ENCODE measurements around the gene TMEM17.

The TMEM17 gene

GRCh38 chr2:62475172-62476011 lies 30.6 kb downstream of the TMEM17 start:
- TF ChIP-seq TAF1 (IDR thresholded peaks at IDR 0.05; ENCODE audit: low read depth, low read length) (no peak), SPI1 (IDR thresholded peaks at IDR 0.05; ENCODE audit: low read depth, low read length) (no peak), POU2F2 (IDR thresholded peaks at IDR 0.05; ENCODE audit: low read depth, low read length) (no peak), POLR2A (IDR thresholded peaks at IDR 0.05; ENCODE audit: low read depth, low read length) (no peak), PAX5 (IDR thresholded peaks at IDR 0.05; ENCODE audit: insufficient read depth, low read length, severe bottlenecking) (no peak), POLR2AphosphoS5 (IDR thresholded peaks at IDR 0.05; ENCODE audit: low read depth, low read length) (no peak)
- FAIRE-seq, result no peak

DNA sequence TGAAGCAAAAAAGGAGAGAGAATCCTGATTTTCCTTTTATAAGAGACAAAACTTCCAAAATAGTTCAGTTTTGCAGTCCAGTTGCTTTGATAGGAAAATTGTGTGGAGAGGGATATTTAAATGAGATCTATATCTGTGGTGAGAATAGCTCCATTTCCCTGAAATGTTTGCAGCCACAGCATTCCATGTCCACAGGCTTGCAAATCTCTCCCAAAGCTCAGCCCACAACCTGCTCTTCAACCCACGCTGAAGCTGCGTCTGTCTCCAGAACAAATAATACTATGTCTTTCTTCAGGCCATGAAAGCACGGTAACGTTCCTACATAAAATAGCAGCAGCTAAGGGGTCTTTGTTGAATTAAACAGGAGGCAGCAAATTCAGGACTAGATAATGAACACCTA lies 31.8 kb downstream of the TMEM17 start:
- DNase-seq (ENCODE audit: insufficient read length, low spot score) (no peak), FAIRE-seq (no peak)
- TF ChIP-seq POLR2A (IDR thresholded peaks at IDR 0.05; ENCODE audit: low read depth, low read length), result no peak
- no peak for TF ChIP-seq POLR2AphosphoS5 (IDR thresholded peaks at IDR 0.05; ENCODE audit: low read depth, low read length)
- TF ChIP-seq TAF1 (IDR thresholded peaks at IDR 0.05; ENCODE audit: low read depth, low read length), result no peak
- TF ChIP-seq POU2F2 (IDR thresholded peaks at IDR 0.05; ENCODE audit: low read depth, low read length), result no peak
- no peak for TF ChIP-seq SPI1 (IDR thresholded peaks at IDR 0.05; ENCODE audit: low read depth, low read length)
- no peak for TF ChIP-seq PAX5 (IDR thresholded peaks at IDR 0.05; ENCODE audit: insufficient read depth, low read length, severe bottlenecking)

More at GRCh38 chr2:62475172-62476011, 30.6 kb downstream of the TMEM17 start:
- no peak for DNase-seq (ENCODE audit: insufficient read length, low spot score)

DNA sequence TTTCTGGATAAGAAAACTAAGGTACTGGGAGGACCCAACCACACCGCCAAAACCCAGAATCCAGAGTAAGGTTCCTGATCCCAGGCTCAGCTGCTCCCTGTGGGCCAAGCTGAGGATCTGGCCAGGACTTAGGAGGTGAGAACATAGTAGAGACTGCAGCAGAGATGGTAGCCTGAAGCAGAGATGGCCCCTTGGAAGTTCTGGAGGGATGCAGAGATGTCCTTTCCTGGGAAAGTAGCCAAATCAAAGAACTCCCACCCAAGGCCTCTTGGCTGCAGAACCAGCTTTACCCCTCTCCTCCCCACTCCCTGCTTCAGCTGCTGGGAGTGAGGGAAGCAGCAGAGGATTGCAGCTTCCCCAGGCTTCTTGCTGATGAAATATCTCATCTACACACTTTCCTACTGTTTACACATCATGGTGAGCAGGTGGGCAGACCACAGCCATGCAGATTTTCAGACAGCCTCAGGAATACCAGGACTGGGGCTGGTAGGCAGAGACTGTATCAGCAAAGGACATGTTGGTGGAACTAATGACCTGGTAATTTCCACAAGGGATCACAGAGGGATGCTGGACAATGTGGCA lies 32.7 kb downstream of the TMEM17 start:
- FAIRE-seq, result no peak
- TF ChIP-seq POLR2A (IDR thresholded peaks at IDR 0.05; ENCODE audit: low read depth, low read length) (no peak), POU2F2 (IDR thresholded peaks at IDR 0.05; ENCODE audit: low read depth, low read length) (no peak)
- DNase-seq (ENCODE audit: insufficient read length, low spot score), result no peak

- TF ChIP-seq POU2F2 (IDR thresholded peaks at IDR 0.05; ENCODE audit: low read depth, low read length) (no peak), POLR2AphosphoS5 (IDR thresholded peaks at IDR 0.05; ENCODE audit: low read depth, low read length) (no peak), PAX5 (IDR thresholded peaks at IDR 0.05; ENCODE audit: insufficient read depth, low read length, severe bottlenecking) (no peak), TAF1 (IDR thresholded peaks at IDR 0.05; ENCODE audit: low read depth, low read length) (no peak), POLR2A (IDR thresholded peaks at IDR 0.05; ENCODE audit: low read depth, low read length) (no peak), SPI1 (IDR thresholded peaks at IDR 0.05; ENCODE audit: low read depth, low read length) (no peak)
- DNase-seq (ENCODE audit: insufficient read length, low spot score), result no peak
- FAIRE-seq, result no peak
These were observed 33.7 kb downstream of the TMEM17 start for GRCh38 chr2:62472312-62472711.

DNA sequence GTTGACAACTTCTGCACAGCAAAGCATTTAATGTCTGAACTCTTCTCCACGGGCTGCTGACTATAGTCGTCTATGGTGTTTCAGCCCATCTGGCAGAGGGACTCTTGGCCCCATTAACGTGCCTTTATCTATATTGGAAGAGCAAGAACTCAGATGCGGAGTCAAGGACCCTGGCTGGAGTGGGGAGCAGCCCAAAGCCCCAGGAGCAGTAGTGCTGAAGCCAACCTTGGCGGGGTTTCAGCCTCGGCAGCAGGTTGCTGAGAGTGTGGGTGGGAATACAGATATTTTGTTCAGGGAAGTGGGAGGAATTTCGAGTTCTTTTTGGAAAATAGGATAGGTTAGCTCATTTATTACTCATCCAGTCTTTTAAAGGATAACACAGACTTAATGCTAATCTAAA lies 34.2 kb downstream of the TMEM17 start:
- no peak for DNase-seq (ENCODE audit: insufficient read length, low spot score)
- TF ChIP-seq POLR2A (IDR thresholded peaks at IDR 0.05; ENCODE audit: low read depth, low read length) (no peak), TAF1 (IDR thresholded peaks at IDR 0.05; ENCODE audit: low read depth, low read length) (no peak), SPI1 (IDR thresholded peaks at IDR 0.05; ENCODE audit: low read depth, low read length) (no peak), POU2F2 (IDR thresholded peaks at IDR 0.05; ENCODE audit: low read depth, low read length) (no peak), POLR2AphosphoS5 (IDR thresholded peaks at IDR 0.05; ENCODE audit: low read depth, low read length) (no peak), PAX5 (IDR thresholded peaks at IDR 0.05; ENCODE audit: insufficient read depth, low read length, severe bottlenecking) (no peak)
- FAIRE-seq, result no peak

GRCh38 chr2:62471404-62471803 lies 34.6 kb downstream of the TMEM17 start:
- DNase-seq (ENCODE audit: insufficient read length, low spot score), result no peak
- TF ChIP-seq PAX5 (IDR thresholded peaks at IDR 0.05; ENCODE audit: insufficient read depth, low read length, severe bottlenecking) (no peak), POLR2A (IDR thresholded peaks at IDR 0.05; ENCODE audit: low read depth, low read length) (no peak), SPI1 (IDR thresholded peaks at IDR 0.05; ENCODE audit: low read depth, low read length) (no peak), POU2F2 (IDR thresholded peaks at IDR 0.05; ENCODE audit: low read depth, low read length) (no peak), TAF1 (IDR thresholded peaks at IDR 0.05; ENCODE audit: low read depth, low read length) (no peak), POLR2AphosphoS5 (IDR thresholded peaks at IDR 0.05; ENCODE audit: low read depth, low read length) (no peak)
- no peak for FAIRE-seq

GRCh38 chr2:62469548-62469947 lies 36.4 kb downstream of the TMEM17 start:
- DNase-seq (ENCODE audit: insufficient read length, low spot score), result no peak
- no peak for FAIRE-seq
- TF ChIP-seq POLR2A (IDR thresholded peaks at IDR 0.05; ENCODE audit: low read depth, low read length), result no peak
- TF ChIP-seq PAX5 (IDR thresholded peaks at IDR 0.05; ENCODE audit: insufficient read depth, low read length, severe bottlenecking), result no peak
- no peak for TF ChIP-seq POLR2AphosphoS5 (IDR thresholded peaks at IDR 0.05; ENCODE audit: low read depth, low read length)
- TF ChIP-seq SPI1 (IDR thresholded peaks at IDR 0.05; ENCODE audit: low read depth, low read length), result no peak
- no peak for TF ChIP-seq POU2F2 (IDR thresholded peaks at IDR 0.05; ENCODE audit: low read depth, low read length)
- no peak for TF ChIP-seq TAF1 (IDR thresholded peaks at IDR 0.05; ENCODE audit: low read depth, low read length)

DNA sequence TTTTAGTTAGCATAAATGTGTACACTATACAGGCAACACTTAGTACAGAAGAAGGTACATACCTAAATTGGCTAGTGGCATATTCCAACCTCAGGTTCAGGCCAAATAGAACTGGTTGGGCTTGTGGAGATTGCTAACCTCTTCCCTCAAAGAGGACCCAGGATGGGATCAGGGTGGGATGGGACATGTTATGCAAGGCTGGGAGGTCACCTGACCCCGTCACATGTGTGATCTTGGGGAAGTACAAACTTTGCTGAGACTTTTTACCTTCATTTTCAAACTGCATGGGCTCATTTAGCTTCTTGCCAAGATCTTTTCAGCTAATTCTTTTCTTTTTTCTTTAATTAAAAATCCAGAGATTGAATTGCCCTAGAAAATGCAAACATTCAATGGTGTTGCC lies 36.9 kb downstream of the TMEM17 start:
- no peak for FAIRE-seq
- no peak for DNase-seq (ENCODE audit: insufficient read length, low spot score)
- no peak for TF ChIP-seq TAF1 (IDR thresholded peaks at IDR 0.05; ENCODE audit: low read depth, low read length)
- no peak for TF ChIP-seq POU2F2 (IDR thresholded peaks at IDR 0.05; ENCODE audit: low read depth, low read length)
- no peak for TF ChIP-seq PAX5 (IDR thresholded peaks at IDR 0.05; ENCODE audit: insufficient read depth, low read length, severe bottlenecking)
- no peak for TF ChIP-seq POLR2A (IDR thresholded peaks at IDR 0.05; ENCODE audit: low read depth, low read length)
- no peak for TF ChIP-seq SPI1 (IDR thresholded peaks at IDR 0.05; ENCODE audit: low read depth, low read length)
- no peak for TF ChIP-seq POLR2AphosphoS5 (IDR thresholded peaks at IDR 0.05; ENCODE audit: low read depth, low read length)

DNA sequence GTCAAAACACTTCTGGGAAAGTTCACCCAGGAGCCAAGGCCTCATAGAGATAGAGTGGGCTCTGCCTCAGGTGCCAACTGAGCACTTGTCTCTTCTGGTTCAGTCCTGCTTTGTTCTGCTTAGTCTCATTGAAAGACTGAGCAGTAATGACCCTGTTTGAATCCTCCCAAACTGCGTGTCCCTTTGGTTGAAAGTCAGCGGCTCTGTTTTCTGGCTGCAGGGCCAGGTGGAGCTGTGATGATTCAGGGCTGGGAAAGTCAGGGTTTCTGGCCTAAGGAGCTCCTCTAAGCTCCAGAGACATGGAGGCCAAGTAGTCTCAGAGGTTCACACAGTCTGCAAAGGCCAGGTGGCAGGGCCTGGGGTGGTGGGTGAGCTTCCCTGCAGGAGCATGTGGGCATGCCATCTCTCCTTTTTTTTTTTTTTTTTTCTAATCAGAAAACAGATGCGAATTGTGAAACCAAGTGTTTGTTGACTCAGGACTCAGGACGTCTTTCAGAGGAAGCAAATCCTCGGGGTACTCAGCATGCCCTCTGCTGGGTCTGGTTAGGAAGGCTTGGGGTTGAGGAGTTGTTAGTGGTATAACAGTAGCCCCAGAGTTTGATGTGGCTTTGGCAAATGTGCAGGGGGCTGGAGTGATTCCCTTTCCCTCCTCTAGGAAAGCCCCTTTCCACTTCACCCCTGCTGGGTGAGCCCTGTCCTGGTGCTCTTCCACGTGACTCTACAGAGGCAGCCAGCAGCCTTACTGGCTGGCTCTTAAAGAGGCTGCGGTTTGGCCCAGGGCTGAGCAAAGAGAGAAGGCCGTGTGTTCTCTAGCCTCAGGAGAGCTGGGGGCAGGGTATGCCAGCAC lies 38.3 kb downstream of the TMEM17 start:
- DNase-seq (ENCODE audit: insufficient read length, low spot score) (no peak), FAIRE-seq (peak; percentile 16)
- TF ChIP-seq TAF1 (IDR thresholded peaks at IDR 0.05; ENCODE audit: low read depth, low read length) (no peak), SPI1 (IDR thresholded peaks at IDR 0.05; ENCODE audit: low read depth, low read length) (no peak), POLR2AphosphoS5 (IDR thresholded peaks at IDR 0.05; ENCODE audit: low read depth, low read length) (no peak), POU2F2 (IDR thresholded peaks at IDR 0.05; ENCODE audit: low read depth, low read length) (no peak), POLR2A (IDR thresholded peaks at IDR 0.05; ENCODE audit: low read depth, low read length) (no peak), PAX5 (IDR thresholded peaks at IDR 0.05; ENCODE audit: insufficient read depth, low read length, severe bottlenecking) (no peak)
